CD4-positive, alpha-beta T cell treated with Interleukin-15 for 4 hours (primary cell): Measurements from ENCODE around the gene HAP1.
"Not testable (repeated sequence)": the region's sequence is repeated elsewhere in the genome, so short reads cannot be mapped to it uniquely, and the experiment has no call there.

Experiments used
- DNase-seq: peaks from one replicate; pipeline ENCODE4 v3.0.0-alpha.2; 2020; ENCODE audit warnings: low spot score

The HAP1 gene

DNA sequence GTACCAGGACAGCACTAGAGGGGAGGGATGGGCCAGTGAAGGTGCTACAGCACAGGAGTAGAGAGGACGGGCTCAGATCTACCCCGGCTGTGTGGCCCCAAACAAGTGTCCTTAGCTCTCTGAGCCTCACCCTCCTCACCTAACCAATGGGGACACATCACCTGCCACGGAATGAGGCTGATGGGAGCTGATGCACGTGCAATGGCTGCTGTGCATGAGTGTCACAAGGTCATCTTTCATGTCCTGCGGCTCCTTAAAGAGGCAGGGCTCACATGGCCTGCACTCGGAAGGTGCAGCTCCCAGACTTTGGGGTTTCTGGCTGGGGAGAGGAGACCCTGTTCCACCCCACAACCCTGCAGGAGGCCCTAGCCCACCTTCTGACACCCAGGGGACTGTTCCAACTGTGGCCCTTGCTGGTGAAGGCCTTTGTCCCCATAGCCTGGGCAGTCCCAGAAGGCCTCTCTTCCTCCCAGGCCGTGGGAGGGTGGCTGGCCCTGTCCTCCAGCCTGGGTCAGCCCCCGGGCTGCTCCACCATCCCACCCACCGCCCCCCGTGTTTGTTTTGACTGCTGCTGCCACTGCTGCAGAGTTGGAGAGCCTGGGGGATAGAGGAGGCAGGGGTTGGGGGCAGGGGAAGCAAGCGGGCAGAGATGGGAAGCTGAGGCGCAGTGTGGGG lies 10.5 kb downstream of the HAP1 start:
- no peak for DNase-seq

DNA sequence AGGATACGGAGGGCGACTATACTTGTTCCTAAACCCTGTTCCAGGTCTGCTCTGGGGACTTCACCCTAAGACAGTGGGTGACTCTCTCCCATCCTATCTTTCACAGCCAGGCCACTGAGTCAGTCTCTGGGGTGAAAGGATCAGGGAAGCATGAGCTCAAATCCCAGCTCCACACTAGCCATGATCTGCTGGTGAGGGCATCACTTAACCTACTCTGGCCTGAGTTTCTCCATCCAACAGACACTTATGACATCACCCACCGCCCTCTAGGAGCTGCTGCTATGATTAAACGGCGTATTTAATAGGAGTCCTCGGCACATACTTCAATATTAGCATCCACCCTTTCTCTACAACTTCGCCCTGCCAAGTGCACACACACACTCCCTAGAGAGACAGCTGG lies 12.2 kb downstream of the HAP1 start:
- no peak for DNase-seq

DNA sequence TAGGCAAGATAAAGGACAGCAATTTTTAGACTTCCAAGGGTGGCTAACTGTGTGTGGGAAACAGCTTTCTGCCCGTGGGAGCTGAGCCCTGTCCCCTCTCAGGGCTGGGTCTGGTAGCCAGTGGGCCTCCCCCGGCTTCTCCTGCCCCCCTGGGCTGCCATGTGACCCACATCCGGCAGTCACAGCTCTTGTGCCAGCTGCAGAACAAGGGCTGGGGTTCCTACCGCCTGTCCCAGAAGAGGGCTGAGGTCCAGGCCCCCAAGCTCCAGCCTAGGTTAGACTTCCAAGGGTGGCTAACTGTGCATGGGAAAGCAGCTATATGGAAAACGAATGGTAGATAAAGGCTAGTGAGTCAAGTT lies 16.2 kb downstream of the HAP1 start:
- DNase-seq = no peak

DNA sequence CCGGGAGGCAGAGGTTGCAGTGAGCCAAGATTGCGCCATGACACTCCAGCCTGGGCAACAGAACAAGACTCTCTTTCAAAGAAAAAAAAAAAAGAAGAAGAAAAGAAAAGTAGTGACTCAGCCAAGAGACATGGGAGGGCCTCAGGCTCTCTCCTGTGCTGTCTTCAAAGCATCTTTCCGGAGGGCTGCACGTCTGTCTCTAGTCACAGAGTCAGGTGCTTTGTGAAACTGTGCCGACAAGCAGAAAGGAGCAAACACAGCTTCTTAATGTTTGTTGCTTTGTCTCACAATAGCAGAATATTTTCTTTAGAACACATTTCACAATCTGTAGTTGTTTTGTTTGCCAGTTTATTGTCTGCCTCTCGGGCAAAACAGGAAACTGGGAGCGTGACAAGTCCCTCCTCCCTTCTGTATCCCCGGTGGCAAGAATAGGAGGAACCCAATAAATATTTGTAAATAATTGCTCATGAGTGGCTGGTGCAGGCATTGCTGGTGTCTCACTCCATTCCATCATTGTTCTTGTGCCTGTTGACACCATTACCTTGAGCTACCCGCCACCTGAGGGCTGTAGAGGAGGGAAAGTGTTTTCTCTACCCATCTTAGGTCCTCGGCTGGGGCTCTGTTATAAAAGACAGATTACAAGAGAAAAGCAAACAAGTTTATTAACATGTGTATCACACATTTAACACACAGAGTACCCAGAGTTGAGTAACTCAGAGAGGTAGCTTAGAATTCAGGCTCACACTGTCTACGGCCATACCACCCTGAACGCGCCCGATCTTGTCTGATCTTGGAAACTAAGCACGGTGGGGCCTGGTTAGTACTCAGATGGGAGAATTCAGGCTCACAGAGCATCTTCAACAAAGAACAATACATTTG lies 16.8 kb downstream of the HAP1 start:
- DNase-seq = peak; percentile 26

DNA sequence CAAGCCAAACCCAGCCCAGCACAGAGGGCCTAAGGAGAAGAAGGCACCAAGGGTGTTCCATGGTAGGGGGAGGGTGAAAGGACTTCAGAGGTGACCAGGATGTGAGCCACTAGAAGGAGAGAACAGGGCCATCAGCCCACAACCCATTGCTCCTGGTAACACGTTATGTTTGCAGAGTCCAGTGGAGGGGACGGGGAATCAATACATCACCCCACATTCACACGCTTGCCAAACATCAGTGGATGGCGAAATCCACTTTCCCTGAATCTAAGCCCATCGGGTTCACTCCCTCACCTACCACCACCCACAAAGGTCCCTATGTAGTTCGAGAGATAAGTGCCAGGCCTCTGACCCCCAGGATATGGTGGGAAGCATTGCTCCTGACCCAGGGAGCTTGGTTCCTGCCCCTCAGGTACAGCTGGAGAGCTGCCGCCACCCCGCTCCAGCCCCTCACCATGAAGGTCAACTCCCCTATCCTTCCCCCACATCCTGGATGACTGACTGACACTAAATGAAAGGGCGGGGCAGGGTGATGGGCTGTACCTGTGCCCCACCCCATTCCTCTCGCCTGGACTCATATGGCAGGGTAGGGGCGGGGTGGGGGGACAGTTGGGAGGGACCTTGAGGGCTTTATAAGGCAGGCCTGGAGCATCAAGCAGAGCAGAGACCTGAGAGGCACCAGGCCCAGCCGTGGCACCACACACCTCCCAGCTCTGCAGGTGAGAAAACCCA lies 22.6 kb downstream of the HAP1 start, which contains the start of gene GAST:
TSS of gene GAST (plus strand) at position 663 of the 732 bp plus-strand sequence. CDS start 3,106 bp downstream, outside the sequence.
- no peak for DNase-seq

DNA sequence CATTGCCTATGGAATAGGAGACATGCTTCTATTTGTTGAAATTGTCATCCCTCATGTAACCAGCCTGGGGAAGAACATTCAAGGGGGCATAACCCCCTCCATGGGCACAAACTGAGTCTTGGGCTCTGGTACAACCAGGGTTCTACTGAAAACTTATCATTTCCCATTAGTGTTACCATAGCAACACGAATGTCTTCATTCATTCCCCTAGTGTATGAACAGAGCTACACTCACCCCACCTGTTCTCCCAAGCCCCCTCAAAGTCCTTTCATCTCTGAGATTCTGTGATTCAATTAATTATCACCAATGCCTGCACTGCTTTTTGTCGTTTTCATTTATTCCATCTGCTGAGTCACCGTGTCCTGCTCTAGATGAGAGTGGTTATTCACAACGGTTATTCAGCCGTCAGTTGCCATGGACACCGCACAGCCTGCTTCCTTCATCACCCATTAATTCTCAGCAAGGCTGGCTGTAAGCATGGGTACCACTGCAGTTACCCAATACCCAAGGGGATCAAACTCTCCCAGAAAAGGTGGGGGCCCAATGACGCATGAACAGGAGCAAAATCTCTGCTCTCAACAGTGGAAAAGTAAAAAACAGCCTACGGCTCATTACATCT lies 23.9 kb downstream of the HAP1 start:
- no peak for DNase-seq

DNA sequence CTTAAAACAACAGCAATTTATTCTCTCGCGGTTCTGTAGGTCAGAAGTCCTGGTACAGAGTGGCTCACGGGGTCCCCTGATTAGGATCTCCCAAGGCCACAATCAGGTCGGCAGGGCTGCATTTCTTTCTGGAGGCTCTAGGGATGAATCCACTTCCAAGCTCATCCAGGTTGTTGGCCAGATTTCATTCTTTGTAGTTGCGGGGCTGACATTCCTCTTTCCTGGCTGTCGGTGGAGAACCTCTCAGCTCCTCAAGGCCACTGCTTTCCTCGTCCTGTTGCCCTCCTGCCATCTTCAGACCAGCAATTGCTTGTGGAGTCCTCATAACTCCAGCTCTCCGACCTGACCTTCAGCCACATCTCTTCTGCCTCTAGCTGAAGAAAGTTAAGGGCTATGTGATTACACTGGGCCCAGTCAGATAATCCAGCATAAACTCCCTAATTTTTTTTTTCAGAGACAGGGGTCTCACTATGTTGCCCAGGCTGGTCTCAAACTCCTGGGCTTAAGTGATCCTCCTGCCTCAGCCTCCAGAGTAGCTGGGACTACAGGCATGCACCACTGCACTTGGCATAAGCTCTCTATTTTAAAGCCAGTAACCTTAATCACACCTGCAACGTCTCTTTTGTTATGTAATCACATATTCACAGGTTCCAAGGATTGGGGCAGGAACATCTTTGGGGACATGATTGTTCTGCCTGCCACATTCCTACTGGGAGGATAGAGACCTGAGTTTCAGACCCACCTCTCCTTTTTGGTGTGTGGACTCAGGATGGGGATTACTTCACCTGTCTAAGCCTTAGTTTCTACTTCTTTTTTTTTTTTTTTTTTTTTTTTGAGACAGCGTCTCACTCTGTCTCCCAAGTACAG lies 26.4 kb downstream of the HAP1 start:
- no peak for DNase-seq

DNA sequence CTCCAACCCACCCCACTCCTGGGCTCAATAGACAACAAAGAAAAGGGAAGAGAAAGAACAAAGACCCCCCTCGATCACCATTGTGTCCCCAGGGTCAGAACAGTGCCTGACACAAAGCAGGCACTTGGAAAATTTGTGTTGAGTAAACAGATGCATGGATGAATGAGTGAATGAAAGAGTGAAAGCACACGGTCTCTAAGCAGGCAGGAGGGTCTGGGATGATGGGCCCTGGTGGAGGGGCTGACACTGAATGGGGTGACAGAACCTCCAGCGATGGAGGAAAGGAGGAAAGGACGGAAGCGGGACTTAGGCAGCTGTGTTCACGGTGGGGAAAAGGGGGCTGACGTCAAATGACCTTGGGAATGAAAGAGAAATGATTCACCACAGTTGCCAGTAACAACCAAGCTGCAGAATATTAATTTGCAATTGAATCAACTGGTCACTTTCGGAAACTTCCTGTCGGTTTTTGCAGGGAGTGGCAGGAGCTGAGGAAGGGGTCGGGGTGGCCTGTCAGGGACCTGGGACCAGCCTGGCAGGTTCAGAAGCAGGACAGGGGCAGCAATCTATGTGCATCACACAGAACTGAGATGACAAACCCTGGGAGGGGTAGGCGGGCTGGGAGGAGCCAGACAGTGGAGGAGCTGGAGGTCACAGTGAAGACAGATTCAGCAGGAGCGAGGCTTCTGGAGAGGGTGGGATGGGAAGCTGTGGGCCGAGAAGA lies 29.0 kb downstream of the HAP1 start:
- no peak for DNase-seq

DNA sequence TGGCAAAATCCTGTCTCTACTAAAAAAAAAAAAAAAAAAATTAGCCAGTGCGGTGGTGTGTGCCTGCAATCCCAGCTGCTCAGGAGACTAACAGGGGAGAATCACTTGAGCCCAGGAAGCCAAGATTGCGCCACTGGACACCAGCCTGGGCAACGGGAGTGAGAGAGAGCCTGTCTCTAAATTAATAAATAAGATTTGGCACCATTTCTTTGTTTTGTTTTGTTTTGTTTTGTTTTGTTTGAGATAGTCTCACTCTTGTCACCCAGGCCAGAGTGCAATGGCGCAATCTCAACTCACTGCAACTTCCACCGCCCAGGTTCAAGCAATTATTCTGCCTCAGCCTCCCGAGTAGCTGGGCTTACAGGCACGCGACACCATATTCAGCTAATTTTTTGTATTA lies 31.7 kb downstream of the HAP1 start:
- no peak for DNase-seq

DNA sequence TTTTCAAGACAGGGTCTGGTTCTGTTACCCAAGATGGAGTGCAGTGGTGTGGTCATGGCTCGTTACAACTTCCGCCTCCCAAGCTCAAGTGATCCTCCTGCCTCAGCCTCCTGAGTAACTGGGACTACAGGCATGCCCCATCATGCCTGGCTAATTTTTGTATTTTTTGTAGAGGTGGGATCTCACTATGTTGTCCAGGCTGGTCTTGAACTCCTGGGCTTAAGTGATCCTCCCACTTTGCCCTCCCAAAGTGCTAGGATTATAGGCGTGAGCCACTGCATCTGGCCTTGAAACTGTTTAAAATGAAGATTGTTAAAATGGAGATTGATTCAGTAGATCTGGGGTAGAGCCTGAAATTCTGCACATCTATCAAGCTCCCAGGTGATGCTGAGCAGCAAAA lies 33.6 kb downstream of the HAP1 start:
- DNase-seq = not testable (repeated sequence)

DNA sequence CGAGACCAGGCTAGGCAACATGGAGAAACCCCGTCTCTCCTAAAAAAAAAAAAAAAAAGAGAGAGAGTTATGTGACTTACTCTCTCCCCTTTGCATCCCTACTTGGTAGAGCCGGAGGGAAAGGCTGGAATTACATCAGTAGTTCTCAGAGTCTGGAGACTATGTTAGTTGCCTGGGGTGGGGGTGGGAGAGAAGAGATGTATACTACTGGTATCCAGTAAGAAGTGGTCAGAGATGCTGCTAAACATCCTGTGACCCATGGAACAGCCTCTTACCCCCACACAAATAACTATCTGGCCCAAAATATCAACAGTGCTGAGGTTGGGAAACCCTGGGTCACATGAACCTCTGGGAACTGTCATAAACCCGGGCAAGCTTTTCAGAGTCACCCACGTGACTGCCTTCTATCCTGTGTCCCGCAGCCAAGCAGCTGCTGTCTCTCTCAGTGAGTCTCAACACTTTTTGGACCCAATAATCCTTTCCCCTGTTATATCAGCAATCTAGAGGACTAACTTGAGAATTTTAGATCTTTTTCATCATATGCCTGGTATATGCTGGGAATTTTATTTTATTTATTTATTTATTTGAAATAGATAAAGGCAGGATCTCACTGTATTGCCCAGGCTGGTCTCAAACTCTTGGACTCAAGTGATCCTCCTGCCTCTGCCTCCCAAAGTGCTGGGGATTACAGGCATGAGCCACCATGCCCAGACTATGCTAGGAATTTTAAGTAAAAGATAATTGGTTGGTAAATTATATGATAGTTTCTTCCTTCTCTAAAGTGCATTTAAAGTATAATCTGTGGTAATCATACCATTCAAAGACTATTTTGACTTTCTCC lies 37.1 kb downstream of the HAP1 start:
- DNase-seq = no peak

DNA sequence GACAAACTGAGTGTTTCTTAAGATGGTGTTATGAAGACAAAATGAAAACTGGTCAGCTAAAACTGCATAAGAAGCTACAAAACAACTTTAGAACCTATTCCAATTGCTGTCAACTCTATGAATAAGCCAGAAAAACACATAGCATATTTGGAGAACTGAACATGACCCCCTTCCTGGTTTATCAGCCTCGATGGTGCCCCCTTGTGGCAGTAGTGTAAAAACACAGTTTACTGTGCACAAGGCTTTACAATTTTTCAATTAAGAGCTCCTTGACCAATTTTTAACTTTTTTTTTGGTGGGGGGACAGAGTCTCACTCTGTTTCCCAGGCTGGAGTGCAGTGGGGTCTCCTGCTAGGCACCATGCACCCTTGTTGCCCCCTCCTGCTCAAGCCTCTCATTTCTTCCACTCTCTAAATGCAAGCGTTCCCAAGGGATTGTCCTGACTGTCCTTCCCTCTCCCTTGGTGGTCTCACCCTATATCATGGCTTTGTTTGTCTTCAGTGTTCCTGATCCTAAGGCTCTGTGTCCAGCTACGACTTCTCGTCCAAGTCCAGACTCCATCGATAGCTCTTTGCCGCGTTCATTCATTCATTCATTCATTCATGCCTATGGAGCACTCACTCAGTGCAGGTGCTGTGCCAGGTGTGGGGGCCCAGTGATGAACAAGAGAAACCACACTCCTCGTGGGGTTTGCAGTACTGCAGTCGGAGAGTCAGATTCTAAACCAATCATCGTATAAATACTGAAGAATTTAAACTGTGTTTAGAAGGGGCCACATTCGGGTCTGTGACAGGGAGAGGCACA lies 38.3 kb downstream of the HAP1 start:
- DNase-seq = peak; percentile 82

DNA sequence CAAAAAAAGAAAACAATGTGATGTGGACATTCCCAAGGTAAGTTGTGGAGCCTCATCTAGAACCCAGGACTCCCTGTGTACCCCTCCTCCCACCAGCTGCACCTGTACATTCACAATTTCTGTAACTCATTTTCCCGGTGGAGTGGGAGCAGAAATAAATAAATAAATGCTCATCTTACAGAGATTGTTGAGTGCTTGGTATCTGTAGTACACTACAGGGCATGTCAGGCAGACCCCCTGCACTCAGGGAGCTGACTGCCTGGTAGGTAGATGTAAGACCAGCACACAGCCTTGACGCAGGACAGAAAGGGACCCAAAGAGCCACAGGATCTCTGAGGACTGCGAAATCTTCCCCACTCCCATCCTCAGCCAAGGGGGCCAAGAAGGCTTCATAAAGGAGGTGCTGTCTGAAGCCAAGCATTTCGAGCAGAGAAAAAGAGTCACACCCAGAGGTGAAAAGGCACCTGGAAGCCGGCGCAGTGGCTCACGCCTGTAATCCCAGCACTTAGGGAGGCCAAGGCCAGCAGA lies 39.2 kb downstream of the HAP1 start:
- DNase-seq = no peak

DNA sequence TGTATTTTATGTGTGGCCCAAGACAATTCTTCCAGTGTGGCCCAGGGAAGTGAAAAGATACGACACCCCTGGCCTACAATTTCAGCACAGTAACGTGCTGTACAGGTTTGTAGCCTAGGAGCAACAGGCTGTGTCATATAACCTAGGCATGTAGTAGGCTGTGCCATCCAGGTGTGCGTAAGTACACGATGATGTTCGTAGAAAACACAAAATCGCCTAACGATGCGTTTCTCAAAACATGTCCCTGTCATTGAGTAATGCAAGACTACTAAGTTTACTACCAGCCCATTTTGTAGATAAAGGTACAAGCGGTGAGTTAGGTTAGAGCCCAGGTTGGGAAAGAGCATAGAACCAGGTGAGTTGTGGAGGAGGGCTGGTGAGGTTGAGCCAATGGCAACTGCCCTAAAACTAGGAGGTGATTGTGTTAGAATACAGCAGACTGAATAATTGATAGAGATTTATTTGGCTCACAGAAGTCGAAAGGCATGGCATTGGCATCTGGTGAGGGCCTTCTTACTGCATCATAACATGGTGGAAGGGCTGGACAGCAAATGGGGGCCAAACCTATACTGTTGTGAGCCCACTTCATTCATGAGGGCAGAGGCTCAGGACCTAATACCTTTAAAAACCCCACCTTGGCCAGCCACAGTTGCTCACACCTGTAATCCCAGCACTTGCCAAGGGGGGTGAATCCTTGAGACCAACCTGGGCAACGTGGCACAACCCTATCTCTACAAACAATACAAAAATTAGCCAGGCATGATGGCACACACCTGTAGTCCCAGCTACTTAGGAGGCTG lies 41.5 kb downstream of the HAP1 start:
- DNase-seq = no peak

DNA sequence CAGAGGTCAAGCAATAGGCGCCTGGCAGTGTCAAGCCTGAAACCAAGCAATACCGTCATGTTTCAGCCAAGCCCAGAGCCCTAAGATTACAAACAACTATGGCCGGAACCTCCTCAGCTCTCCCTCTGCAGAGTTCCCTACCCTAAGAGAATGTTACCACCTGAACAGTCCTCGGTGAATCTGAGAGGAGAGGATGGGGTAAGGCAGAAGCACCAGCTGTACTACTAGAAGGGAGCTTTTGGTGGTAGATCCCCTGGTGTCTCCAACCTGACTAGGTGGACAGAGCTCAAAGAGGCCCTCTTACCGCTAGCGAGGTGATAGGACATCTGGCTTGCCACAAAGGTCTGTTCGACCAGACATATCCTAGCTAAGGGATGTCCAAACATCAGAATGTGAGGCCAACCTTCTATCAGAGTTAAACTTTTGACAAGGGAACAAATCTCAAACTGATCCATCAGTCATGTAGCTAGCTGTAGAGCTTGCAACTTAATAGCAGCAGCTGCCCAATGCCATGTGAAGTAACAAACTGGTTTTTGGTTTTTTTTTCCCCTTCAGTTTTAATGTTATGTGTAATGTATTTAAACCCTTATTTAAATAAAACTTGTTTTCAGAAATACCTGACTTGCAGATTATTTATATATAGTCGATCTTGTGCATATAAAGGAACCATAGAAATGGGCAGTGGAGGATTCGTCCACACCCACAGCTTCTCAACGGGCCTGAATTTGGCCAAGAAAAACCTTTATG lies 43.2 kb downstream of the HAP1 start:
- no peak for DNase-seq

DNA sequence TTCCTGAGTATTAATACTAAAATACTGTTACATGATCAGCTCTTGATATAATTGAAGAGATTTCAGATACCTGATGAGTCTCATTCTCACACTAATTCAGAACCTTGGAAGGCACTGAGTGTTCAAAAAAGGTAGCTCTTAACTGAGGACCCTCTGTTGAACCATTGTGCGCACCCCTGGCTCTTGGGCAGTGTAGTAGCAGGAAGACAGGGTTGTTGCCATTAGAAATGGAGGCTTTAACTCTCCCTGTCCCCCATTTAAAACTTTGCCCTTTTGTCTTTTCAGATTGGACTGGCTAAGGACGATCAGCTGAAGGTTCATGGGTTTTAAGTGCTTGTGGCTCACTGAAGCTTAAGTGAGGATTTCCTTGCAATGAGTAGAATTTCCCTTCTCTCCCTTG lies 43.9 kb downstream of the HAP1 start:
- no peak for DNase-seq
